B cell (primary cell): ENCODE results near the gene DDX24. TPM values are rescaled to one million over a fixed set of nuclear protein-coding genes. Genes with fewer than 3 reads are reported as not detected.
A peak's percentile ranks its signal among the peaks of the same experiment; 100 is the strongest.

Experiments used
- ATAC-seq: fragments of 200-7000 bp; cut with Tn5 transposase; one replicate; pipeline ENCODE4 v1.10.0; 2021; ENCODE audit warnings: low read depth, mild to moderate bottlenecking, moderate number of reproducible peaks, moderate library complexity
- CTCF ChIA-PET: fragments of 350-600 bp; sonication (Branson Sonifier 250); formaldehyde crosslinking; loops from one replicate; lab custom pipeline; 2021; ENCODE audit warnings: antibody characterized with exemption, inconsistent platforms; lab: Charles Lee
- POLR2A ChIA-PET: fragments of 350-600 bp; sonication (Branson Sonifier 250); formaldehyde crosslinking; loops from one replicate; lab custom pipeline; 2021; ENCODE audit warnings: antibody characterized with exemption; lab: Charles Lee
- DNase-seq: peaks from one replicate; pipeline ENCODE4 v3.0.0; 2013
- H2AFZ ChIP-seq: 2 replicates; pipeline ENCODE4 v1.6.1; 2012; ENCODE audit warnings: mild to moderate bottlenecking, low read depth, low read length; ENCODE audit not compliant: insufficient read depth, poor library complexity, severe bottlenecking
- H3K27ac ChIP-seq, 2 donors: 1 replicate in 1 of 2; 2 replicates in 1 of 2; pipeline ENCODE4 v1.5.1; 2012 to 2013; ENCODE audit warnings: low read length in 2 of 2, mild to moderate bottlenecking in 2 of 2, moderate library complexity in 1 of 2
- H3K27me3 ChIP-seq, 4 experiments: fragments of 200-600 bp in 1 of 4; sonication (generic) in 1 of 4; replicated peaks in 1 of 4; 1 replicate in 2 of 4; 2 replicates in 2 of 4; pipeline versions ENCODE4 v1.6.1 to v1.7.0; 2013 to 2016; ENCODE audit warnings: low read length in 3 of 4, mild to moderate bottlenecking in 2 of 4, mixed read lengths in 1 of 4, moderate library complexity in 1 of 4; ENCODE audit not compliant: insufficient read depth in 4 of 4, control insufficient read depth in 3 of 4; ENCODE audit errors: control extremely low read depth in 1 of 4
- H3K36me3 ChIP-seq, 2 experiments: replicated peaks in 1 of 2; 1 replicate in 1 of 2; 2 replicates in 1 of 2; pipeline versions ENCODE4 v1.6.1 to v1.7.1; 2013; ENCODE audit warnings: low read length in 1 of 2; ENCODE audit not compliant: insufficient read depth in 2 of 2, control insufficient read depth in 1 of 2; ENCODE audit errors: control extremely low read depth in 1 of 2, extremely low read depth in 1 of 2
- H3K4me1 ChIP-seq, 2 donors: fragments of 200-600 bp in 1 of 2; sonication (generic) in 1 of 2; 1 replicate in 1 of 2; 2 replicates in 1 of 2; pipeline versions ENCODE4 v1.5.1 to v1.6.1; 2013 to 2017; ENCODE audit warnings: low read length in 2 of 2; ENCODE audit not compliant: control insufficient read depth in 2 of 2, insufficient read depth in 2 of 2
- H3K4me2 ChIP-seq: replicated peaks from 2 replicates; pipeline ENCODE3; 2012; ENCODE audit warnings: mild to moderate bottlenecking, low read depth, low read length; ENCODE audit not compliant: poor library complexity, severe bottlenecking
- H3K4me3 ChIP-seq, 5 experiments: fragments of 200-600 bp in 1 of 5; sonication (generic) in 1 of 5; 1 replicate in 3 of 5; 2 replicates in 2 of 5; pipeline versions ENCODE4 v1.5.1 to v1.7.0; 2011 to 2016; ENCODE audit warnings: low read length in 4 of 5, mild to moderate bottlenecking in 4 of 5, low read depth in 2 of 5, control low read depth in 1 of 5, moderate library complexity in 1 of 5; ENCODE audit not compliant: insufficient read depth in 1 of 5; ENCODE audit errors: control extremely low read depth in 1 of 5, extremely low read depth in 1 of 5
- H3K79me2 ChIP-seq: fragments of 200-600 bp; sonication (generic); one replicate; pipeline ENCODE4 v1.6.0; 2016; ENCODE audit warnings: low read length; ENCODE audit not compliant: control insufficient read depth, insufficient read depth
- H3K9ac ChIP-seq: fragments of 200-600 bp; sonication (generic); 2 replicates; pipeline ENCODE4 v1.6.1; 2017; ENCODE audit warnings: mild to moderate bottlenecking, low read length, moderate library complexity
- H3K9me3 ChIP-seq, 3 donors: one replicate each; pipeline versions ENCODE4 v1.6.1 to v1.7.1; 2013; ENCODE audit warnings: low read length in 2 of 3; ENCODE audit not compliant: control insufficient read depth in 2 of 3, insufficient read depth in 1 of 3; ENCODE audit errors: control extremely low read depth in 1 of 3
- H4K20me1 ChIP-seq: 2 replicates; pipeline ENCODE4 v1.6.0; 2012; ENCODE audit warnings: mild to moderate bottlenecking, low read length; ENCODE audit not compliant: insufficient read depth, control insufficient read depth, poor library complexity, severe bottlenecking
- H3K27ac Mint-ChIP-seq: one replicate; pipeline ENCODE4 v1.8.0; 2021; ENCODE audit warnings: mixed read lengths
- H3K27me3 Mint-ChIP-seq: one replicate; pipeline ENCODE4 v1.8.0; 2021; ENCODE audit warnings: mixed read lengths
- H3K4me1 Mint-ChIP-seq: one replicate; pipeline ENCODE4 v1.8.0; 2021; ENCODE audit warnings: mixed read lengths
- H3K4me3 Mint-ChIP-seq: one replicate; pipeline ENCODE4 v1.8.0; 2021; ENCODE audit warnings: mixed read lengths
- H3K9me3 Mint-ChIP-seq: one replicate; pipeline ENCODE4 v1.8.0; 2022; ENCODE audit warnings: mixed read lengths; ENCODE audit not compliant: insufficient read depth
- EZH2 ChIP-seq: IDR thresholded peaks from 2 replicates; pipeline ENCODE4 v1.6.1; 2012; ENCODE audit warnings: borderline replicate concordance, low read depth, mild to moderate bottlenecking, moderate library complexity, low read length; ENCODE audit not compliant: insufficient read depth, poor library complexity, severe bottlenecking
- WGBS: methylation state at CpG from one replicate; pipeline ENCODE4 v1.1.5; 2013; ENCODE audit warnings: missing lambda C conversion rate; ENCODE audit not compliant: insufficient coverage; 5-methylcytosine and 5-hydroxymethylcytosine counted together
- intact Hi-C: fragments of 100-400 bp; cut with micrococcal nuclease; formaldehyde crosslinking; loops from one replicate; pipeline ENCODE4 v1.10.0; 2022
- polyA plus RNA-seq: library from polyadenylated mRNA; depleted of rRNA; stranded (reverse); fragments of >200 nt; gene quantifications from 2 replicates; pipeline ENCODE4 v1.2.3, GENCODE V29; 2012
- total RNA-seq, 2 donors: library from RNA; stranded (reverse); fragments of 120-200 nt in 1 of 2; gene quantifications; 1 replicate in 1 of 2; 2 replicates in 1 of 2; pipeline versions ENCODE4 v1.2.3 to v1.2.4, GENCODE V29; 2013 to 2022
- TF ChIP-seq, protein P1 (sequence below): fragments of 200-600 bp; IDR thresholded peaks from one replicate; pipeline ENCODE4 v1.8.0; 2022; ENCODE audit warnings: antibody characterized with exemption, mild to moderate bottlenecking

Gene DDX24
- total and polyA plus RNA-seq, 2 donors (not counting 1 experiment from before 2014, with no cell fraction given), result 145 to 211 TPM

DNA sequence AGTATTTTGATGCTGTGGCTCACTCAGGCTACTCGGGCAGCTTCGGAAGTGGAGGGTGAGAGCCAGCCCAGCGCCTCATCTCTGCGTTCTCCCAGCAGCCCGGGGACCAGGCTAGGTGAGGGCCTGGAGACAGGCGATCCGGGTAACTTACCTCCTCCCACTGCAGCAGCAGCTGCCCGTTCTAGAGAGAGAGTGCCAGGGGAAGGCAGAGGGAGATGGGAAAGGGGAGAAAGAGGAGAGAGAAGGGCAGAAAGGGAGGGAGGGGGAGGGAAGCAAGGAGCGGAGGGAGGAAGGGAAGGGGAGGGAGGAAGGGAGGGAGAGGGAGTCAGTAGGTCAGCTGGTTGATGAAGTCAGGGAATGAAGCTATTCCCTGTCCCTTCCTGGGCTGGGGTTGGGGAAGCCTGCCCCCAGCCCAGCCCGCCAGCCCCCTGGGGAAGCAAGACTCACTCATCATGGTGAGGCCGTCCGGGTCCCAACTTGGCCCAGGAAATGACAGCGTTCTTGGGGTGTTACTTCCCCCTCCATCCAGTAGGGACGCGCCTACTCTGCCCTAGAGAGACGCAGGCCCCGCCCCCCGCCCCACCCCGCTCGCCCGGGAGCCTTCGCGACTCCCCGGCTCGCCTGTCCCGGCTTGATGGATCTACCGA is 48.2 kb upstream of the DDX24 start, which contains the start of gene IFI27L2:
TSS of gene IFI27L2 (minus strand) at position 494 of the 647 bp plus-strand sequence. CDS start at position 454, 40 bp downstream.
- Mint-ChIP-seq H3K4me1 (peaks cover 14% of the 10 kb centered on the region), H3K27me3 (peaks cover 10% of the 10 kb centered on the region), H3K27ac (peak within 1 kb of the TSS; percentile 68), H3K4me3 (peak within 1 kb of the TSS; percentile 94), H3K9me3 (no peaks in the 10 kb centered on the region)
- DNase-seq, result peak; percentile 80
- peaks cover 0 to 4% (median 0%) of the 10 kb centered on the region in 4 experiments for H3K27me3 ChIP-seq
- peaks cover 0 to 3% of the 10 kb centered on the region in 2 experiments for H3K36me3 ChIP-seq
- peak within 1 kb of the TSS; percentile 91 for H2AFZ ChIP-seq
- peak within 1 kb of the TSS; percentile 57 to 85 (median 65) for H3K4me3 ChIP-seq
- peak; percentile 98 for ATAC-seq
- no peaks in the 10 kb centered on the region for H3K79me2 ChIP-seq
- POLR2A ChIA-PET, result interaction anchor here (0.6 to 1.2 kb wide), 3 partner anchors 37 to 90 kb away, joined by 6 to 10 read pairs (median 8); no protein-coding TSS in a partner anchor
- TF ChIP-seq EZH2, result no peak
- TF ChIP-seq, protein P1, sequence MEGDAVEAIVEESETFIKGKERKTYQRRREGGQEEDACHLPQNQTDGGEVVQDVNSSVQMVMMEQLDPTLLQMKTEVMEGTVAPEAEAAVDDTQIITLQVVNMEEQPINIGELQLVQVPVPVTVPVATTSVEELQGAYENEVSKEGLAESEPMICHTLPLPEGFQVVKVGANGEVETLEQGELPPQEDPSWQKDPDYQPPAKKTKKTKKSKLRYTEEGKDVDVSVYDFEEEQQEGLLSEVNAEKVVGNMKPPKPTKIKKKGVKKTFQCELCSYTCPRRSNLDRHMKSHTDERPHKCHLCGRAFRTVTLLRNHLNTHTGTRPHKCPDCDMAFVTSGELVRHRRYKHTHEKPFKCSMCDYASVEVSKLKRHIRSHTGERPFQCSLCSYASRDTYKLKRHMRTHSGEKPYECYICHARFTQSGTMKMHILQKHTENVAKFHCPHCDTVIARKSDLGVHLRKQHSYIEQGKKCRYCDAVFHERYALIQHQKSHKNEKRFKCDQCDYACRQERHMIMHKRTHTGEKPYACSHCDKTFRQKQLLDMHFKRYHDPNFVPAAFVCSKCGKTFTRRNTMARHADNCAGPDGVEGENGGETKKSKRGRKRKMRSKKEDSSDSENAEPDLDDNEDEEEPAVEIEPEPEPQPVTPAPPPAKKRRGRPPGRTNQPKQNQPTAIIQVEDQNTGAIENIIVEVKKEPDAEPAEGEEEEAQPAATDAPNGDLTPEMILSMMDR, result peak; percentile 45
- CTCF ChIA-PET, result interaction anchor here (0.8 to 3.0 kb wide), 7 partner anchors 15 to 189 kb away, joined by 3 to 19 read pairs (median 4); no protein-coding TSS in a partner anchor
- intact Hi-C loops, result loop anchor here (1.0 kb wide), 1 partner anchor 48 kb away; the partner anchor contains the start of genes DDX24 and IFI27L1
- H3K27ac ChIP-seq, result peak within 1 kb of the TSS; percentile 35 to 44
- no peaks in the 10 kb centered on the region for H3K9me3 ChIP-seq
- peak within 1 kb of the TSS; percentile 69 for H3K9ac ChIP-seq
- WGBS, result under 1% methylated on average over 18 of the region's 27 CpGs
- H3K4me1 ChIP-seq, result peaks cover 12 to 18% of the 10 kb centered on the region in 2 donors
- H4K20me1 ChIP-seq, result no peaks in the 10 kb centered on the region
- H3K4me2 ChIP-seq, result peak within 1 kb of the TSS; percentile 91
